Measurements from ENCODE around the gene IL1RAPL1.

- TF ChIP-seq CTCF (IDR thresholded peaks at IDR 0.05; ENCODE audit: low read depth, low read length) (no peak), MAX (IDR thresholded peaks at IDR 0.05; ENCODE audit: low read depth, low read length) (no peak)
These were observed 710.0 kb downstream of the IL1RAPL1 start for GRCh38 chrX:29297171-29297800.

All from NB4 (cell line).